ENCODE data around the gene MTARC2.

MTARC2 gene

GRCh38 chr1:220764757-220765156, 16.6 kb downstream of the MTARC2 start:
- Histone ChIP-seq H3K4me3 (replicated peaks; ENCODE audit: low read depth, low read length) (no peak overlapping the region), H3K27me3 (replicated peaks; ENCODE audit: control insufficient read depth, insufficient read depth, low read length) (no peaks in the 10 kb centered on the region), H3K36me3 (ENCODE audit: control insufficient read depth, insufficient read depth, low read length) (no peaks in the 10 kb centered on the region; the same call in none of the 2 replicates)
- no peak for DNase-seq (ENCODE audit: extremely low read depth, insufficient read length)
- TF ChIP-seq, protein P1, sequence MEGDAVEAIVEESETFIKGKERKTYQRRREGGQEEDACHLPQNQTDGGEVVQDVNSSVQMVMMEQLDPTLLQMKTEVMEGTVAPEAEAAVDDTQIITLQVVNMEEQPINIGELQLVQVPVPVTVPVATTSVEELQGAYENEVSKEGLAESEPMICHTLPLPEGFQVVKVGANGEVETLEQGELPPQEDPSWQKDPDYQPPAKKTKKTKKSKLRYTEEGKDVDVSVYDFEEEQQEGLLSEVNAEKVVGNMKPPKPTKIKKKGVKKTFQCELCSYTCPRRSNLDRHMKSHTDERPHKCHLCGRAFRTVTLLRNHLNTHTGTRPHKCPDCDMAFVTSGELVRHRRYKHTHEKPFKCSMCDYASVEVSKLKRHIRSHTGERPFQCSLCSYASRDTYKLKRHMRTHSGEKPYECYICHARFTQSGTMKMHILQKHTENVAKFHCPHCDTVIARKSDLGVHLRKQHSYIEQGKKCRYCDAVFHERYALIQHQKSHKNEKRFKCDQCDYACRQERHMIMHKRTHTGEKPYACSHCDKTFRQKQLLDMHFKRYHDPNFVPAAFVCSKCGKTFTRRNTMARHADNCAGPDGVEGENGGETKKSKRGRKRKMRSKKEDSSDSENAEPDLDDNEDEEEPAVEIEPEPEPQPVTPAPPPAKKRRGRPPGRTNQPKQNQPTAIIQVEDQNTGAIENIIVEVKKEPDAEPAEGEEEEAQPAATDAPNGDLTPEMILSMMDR (IDR thresholded peaks at IDR 0.05; ENCODE audit: insufficient read depth, low read length, poor library complexity, severe bottlenecking), result no peak

DNA sequence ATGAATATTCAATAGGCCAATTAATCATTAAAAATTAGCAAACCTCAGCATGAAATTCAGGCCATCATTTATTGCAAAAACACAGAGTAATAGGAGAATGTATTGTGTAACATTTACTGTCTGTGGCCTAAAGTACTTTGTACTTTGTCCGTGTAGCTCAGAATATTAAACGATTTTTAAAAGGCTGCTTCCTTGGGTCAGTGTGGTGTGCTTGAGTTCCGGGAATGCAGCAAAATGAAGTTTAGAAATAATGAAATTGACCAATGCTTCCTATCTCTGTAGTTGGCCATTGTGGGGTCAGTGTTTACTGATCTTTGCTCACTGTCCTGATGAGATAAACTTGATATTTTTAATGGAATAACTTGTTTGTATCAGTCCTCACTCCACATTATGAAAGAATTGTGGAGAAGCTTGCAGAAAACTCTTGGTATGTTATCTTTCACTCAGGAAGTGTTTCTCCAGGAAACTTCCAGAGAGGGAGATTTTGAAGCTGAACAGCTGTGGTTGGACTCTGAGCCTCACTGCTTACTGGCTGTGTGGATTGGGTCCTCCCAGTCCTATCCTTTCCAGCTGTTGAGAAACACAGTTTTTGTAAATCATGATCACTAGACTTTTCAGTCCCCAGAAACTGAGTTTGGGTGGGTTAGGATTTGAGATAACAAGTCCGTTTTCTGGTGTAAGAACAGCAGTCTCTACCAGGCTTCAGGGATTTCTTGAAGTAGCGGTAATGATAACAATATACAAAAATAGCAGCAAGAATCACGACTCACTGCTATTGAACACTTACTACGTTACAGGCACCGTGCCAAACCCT, 19.4 kb downstream of the MTARC2 start:
- Histone ChIP-seq H3K4me3 (replicated peaks; ENCODE audit: low read depth, low read length) (no peak overlapping the region), H3K27me3 (replicated peaks; ENCODE audit: control insufficient read depth, insufficient read depth, low read length) (no peaks in the 10 kb centered on the region), H3K36me3 (ENCODE audit: control insufficient read depth, insufficient read depth, low read length) (no peaks in the 10 kb centered on the region; the same call in none of the 2 replicates)
- no peak for DNase-seq (ENCODE audit: extremely low read depth, insufficient read length)
- TF ChIP-seq, protein P1 (IDR thresholded peaks at IDR 0.05; ENCODE audit: insufficient read depth, low read length, poor library complexity, severe bottlenecking), result no peak

GRCh38 chr1:220768126-220768601, 20.0 kb downstream of the MTARC2 start:
- Histone ChIP-seq H3K27me3 (replicated peaks; ENCODE audit: control insufficient read depth, insufficient read depth, low read length) (no peaks in the 10 kb centered on the region), H3K4me3 (replicated peaks; ENCODE audit: low read depth, low read length) (no peak overlapping the region), H3K36me3 (ENCODE audit: control insufficient read depth, insufficient read depth, low read length) (no peaks in the 10 kb centered on the region; the same call in none of the 2 replicates)
- TF ChIP-seq, protein P1 (IDR thresholded peaks at IDR 0.05; ENCODE audit: insufficient read depth, low read length, poor library complexity, severe bottlenecking), result peak; percentile 14
- no peak for DNase-seq (ENCODE audit: extremely low read depth, insufficient read length)

GRCh38 chr1:220769205-220769604, 21.1 kb downstream of the MTARC2 start:
- H3K4me3 ChIP-seq (replicated peaks; ENCODE audit: low read depth, low read length), result no peak overlapping the region
- TF ChIP-seq, protein P1 (IDR thresholded peaks at IDR 0.05; ENCODE audit: insufficient read depth, low read length, poor library complexity, severe bottlenecking), result no peak
- no peaks in the 10 kb centered on the region; the same call in 1 of the 2 replicates for H3K36me3 ChIP-seq (ENCODE audit: control insufficient read depth, insufficient read depth, low read length)
- H3K27me3 ChIP-seq (replicated peaks; ENCODE audit: control insufficient read depth, insufficient read depth, low read length), result no peaks in the 10 kb centered on the region
- no peak for DNase-seq (ENCODE audit: extremely low read depth, insufficient read length)

DNA sequence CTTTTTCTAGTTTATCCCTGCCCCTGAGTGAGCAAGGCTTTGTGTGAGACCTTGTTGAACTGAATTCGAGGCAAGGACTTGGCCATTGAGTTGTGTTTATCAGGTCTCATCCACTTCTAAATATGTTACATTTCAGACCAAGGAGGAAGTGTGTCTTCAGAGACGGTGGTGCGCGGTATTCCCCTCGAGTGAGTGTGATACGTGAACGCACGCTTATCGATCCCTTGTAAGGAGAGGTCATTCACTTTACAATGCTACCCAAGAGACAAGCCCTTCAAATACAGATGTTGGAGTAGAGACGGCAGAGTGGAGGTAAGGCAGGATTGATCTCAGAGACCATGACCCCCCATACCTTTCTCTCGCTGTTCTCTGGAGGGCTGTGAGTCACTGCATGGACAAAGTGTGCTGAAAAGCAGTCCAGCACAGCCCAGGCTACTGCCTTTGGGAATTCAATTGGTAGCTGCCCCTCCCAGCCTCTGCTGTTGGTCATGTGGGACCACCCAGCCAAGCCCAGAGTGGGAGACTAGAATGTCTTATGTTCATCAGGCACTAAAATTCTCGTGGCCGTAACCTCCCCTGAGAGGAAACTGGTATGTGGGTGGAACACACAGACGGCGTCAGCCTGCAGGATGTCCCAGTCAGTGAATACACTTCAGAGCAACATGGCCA, 22.3 kb downstream of the MTARC2 start:
- TF ChIP-seq, protein P1 (IDR thresholded peaks at IDR 0.05; ENCODE audit: insufficient read depth, low read length, poor library complexity, severe bottlenecking), result no peak
- peak; percentile 35 for DNase-seq (ENCODE audit: extremely low read depth, insufficient read length)
- no peaks in the 10 kb centered on the region for H3K27me3 ChIP-seq (replicated peaks; ENCODE audit: control insufficient read depth, insufficient read depth, low read length)
- H3K36me3 ChIP-seq (ENCODE audit: control insufficient read depth, insufficient read depth, low read length), result no peaks in the 10 kb centered on the region; the same call in 1 of the 2 replicates
- H3K4me3 ChIP-seq (replicated peaks; ENCODE audit: low read depth, low read length), result peak overlapping the region; percentile 59
